ENCODE measurements around the gene GSAP.
"Not testable (repeated sequence)": the region's sequence is repeated elsewhere in the genome, so short reads cannot be mapped to it uniquely, and the experiment has no call there.

GSAP gene, protein sequence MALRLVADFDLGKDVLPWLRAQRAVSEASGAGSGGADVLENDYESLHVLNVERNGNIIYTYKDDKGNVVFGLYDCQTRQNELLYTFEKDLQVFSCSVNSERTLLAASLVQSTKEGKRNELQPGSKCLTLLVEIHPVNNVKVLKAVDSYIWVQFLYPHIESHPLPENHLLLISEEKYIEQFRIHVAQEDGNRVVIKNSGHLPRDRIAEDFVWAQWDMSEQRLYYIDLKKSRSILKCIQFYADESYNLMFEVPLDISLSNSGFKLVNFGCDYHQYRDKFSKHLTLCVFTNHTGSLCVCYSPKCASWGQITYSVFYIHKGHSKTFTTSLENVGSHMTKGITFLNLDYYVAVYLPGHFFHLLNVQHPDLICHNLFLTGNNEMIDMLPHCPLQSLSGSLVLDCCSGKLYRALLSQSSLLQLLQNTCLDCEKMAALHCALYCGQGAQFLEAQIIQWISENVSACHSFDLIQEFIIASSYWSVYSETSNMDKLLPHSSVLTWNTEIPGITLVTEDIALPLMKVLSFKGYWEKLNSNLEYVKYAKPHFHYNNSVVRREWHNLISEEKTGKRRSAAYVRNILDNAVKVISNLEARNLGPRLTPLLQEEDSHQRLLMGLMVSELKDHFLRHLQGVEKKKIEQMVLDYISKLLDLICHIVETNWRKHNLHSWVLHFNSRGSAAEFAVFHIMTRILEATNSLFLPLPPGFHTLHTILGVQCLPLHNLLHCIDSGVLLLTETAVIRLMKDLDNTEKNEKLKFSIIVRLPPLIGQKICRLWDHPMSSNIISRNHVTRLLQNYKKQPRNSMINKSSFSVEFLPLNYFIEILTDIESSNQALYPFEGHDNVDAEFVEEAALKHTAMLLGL

DNA sequence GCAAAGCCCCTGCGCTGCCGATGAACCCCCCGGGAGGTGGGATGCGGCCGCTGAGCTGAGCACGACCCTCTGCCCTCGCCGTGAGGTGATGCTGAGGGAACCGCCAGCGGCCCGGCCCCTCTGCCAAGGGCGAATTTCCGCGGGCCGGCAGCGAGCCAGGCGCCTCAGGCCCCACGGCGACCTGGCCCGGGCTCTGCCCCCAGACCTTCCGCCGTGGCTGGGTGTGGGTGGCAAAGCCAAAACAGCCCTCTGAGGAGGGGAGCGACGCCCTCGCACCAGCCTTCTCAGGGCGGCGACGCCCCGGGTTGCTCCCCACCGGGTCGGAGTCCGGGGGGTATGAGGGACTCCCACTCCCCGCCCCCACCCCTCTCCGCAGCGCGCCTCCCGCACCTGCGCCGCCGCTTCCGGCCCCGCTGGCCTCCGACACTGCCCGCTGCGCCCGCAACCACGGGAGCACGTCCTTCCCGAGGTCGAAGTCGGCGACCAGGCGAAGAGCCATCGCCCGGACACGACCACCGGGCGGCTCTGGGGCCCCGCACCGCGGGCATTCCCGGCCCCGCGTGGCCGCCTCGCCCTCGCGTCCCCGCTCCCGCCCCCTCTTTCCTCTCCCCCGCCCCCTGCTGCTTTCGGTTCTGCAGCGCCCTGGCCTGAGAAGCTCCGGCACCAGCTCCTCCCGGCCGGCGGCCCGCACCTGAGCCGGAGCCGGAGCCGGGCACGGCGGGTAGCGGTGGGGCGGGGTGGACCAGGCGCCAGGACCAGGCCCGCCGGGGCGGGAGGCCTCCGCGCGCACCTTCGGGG, at the start of gene GSAP:
Gene GSAP (minus strand): TSS at position 527 of the 798 bp plus-strand sequence. CDS start 28 bp downstream, at position 499.
- DNase-seq: peak in 3 of 4 experiments; percentile 23 to 57 (median 24)

DNA sequence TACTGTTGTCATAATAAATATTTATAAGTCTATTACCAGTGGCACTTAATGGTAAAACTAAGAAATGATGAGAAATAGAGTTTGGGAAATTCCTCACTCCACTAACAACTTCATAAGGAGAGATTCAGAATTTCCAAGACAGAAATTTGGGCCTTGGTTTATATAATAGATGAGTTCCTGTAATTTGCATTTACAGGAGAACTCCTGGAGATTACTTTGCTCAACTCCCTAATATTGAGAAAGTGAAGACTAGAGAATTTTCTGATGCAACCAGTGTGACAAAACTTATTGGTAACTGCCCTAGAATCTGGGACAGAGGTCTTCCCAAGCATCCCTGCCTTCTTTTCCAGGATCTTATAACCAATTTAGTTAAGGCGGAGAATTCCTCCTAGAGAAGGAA, 49.1 kb upstream of the GSAP start:
- no peak for DNase-seq

DNA sequence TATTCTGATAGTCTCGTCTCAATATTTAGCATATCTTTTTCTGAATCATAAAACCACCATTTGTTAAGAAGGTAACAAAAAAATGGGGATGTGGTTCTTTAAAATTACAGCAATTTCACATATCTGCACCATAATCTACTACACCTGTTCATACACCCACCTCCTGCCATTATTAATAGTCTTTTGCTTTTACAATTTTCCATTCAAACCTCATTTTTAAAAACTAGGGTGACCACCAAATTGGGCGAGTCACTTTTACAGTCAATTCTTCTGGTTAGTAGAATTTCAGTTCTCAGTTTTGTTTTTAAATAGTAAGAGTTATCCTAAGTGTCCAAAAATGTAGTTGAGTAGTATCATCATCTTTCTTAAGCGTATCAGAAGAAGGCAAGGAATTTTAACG, 48.4 kb upstream of the GSAP start:
- no peak for DNase-seq

DNA sequence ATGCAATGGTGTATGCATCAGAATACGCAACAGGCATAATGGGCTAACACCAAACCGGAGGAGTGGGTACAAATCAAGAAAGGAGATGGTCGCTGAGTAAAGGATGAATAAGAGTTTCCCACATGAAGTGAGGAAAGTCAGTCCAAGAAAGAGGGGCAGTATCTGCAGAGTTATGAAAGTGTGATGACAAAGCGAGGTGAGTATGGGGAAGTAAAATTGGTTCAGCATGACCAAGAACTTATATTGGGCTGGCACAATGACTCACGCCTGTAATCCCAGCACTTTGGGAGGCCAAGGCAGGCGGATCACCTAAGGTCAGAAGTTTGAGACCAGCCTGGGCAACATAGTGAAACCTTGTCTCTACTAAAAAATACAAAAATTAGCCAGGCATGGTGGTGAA, 47.5 kb upstream of the GSAP start:
- not testable (repeated sequence) for DNase-seq

DNA sequence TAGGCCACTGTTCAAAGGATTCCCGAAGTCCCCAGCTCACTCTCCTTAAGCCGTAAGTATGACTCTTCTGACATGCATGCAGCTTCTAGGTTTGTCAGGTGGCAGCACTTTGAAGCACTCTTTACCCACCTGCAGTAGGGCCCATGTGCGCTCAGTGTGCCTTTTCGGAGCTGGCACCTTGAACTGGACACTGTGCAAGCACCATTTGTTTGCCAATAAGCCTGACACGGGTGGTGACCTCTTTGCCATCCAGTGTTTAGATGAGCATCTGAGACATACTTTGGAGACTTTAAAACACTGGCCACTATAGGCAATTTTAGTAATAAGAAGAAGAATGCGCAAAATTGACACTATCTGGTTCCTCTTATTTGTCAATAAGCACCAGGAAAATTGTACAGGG, 45.7 kb upstream of the GSAP start:
- no peak for DNase-seq

DNA sequence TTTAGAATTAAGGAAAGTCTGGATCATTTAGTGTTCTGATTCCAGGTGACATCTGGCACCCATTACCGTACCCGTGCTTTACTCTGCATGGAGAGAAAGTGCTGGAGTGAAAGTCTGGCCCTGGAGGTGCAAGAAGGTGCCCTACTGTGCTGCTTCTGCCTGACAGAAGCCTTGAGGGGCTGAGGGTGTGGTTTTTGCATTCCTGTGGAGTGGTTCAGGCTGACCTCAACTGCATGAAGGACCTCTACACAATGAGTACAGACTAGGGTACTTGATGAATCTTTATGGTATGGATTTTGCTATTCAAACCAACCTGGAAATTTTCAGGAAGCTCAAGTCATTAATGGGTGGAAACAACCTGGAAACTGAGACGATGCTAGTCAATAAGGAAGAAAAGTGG, 45.1 kb upstream of the GSAP start:
- no peak for DNase-seq

DNA sequence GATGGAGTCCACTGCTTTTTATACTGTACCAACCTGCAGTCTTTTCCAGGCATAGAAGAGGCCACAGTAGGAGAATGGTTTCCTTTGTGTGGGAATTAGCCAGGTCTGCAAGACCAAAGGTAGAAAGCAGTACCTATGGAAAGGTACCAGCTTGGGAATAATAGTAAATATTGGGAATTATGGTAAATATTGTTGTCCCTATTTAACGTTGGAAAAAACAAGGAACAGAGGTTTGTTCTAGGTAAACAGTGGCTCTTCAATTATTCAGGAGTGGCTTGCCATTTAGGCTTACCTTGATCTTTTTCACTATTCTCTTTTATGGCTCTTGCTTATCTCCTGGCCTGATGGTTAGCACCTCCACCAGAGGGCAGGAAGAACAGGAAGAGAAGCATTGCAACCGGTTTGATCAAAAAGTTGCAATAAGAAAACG, 43.9 kb upstream of the GSAP start:
- no peak for DNase-seq

DNA sequence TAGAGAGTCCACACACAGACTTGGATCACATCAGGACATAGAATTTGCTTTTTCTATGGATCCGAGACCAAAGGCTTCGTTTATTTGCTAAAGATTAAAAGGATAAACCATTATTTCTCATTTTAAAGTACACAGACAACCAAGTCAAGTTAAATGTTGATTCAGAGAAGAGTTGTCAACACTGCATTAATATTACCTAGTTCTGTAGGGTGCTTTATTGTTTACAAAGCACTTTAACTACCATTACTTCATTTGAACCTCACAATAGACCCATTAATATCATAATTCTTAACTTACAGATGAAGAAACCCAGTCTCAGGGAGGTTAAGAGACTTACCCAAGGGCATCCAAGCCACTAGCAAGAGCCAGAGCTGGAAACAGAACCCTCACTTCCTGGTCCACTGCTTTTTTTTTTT, 43.2 kb upstream of the GSAP start:
- DNase-seq: no peak

DNA sequence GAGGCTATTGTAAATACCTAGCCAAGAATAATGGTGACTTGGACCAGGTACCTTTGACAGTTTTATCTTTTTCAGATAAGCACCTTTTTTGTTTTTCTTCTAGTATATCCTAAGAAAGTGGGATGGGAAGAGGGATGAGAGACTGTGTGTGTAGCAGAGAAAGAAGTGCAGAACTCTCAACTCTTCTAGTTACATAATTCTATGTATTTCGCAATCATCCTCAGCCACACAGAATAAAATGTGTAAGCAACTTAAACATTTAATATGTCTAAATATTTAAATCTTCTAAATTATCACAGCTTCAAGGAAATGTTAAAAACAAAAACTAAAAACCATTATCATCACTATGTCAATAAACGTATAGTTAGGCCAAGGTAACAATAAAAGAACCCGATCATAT, 42.6 kb upstream of the GSAP start:
- no peak for DNase-seq

DNA sequence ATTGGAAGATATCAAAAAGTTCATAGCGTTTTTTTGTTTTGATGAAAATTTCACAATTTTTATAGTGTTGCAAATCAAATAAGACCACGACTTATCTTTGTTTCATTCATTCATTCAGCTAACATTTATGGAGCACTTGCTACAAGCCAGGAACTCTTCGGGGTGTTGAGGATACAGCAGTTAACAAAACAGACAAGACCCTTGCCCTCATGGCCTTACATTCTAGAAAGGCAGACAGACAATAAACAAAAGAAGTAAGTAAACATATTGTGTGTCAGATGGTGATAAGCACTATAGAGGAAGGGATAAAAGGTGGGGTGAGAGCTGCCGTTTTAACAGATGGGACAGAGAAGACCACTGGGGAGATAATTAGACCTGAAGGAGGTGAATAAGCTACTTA, 41.6 kb upstream of the GSAP start:
- no peak for DNase-seq

DNA sequence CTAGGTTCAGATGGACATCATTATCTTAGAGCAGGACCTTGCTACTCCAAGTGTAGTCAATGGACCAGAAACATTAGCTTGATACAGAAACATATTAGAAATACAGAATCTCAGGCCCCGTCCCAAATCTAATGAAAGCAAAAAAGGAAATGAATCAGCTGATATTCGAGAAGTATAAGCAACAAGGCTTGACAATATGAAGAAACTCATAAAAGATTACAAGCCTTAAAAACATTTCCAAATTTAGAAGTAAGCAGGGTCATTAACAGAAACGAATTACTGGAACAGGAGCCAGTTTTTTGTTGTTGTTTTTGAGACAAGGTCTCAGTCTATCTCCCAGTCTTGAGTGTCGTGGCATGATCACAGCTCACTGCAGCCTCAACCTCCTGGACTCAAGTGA, 40.5 kb upstream of the GSAP start:
- DNase-seq: no peak

DNA sequence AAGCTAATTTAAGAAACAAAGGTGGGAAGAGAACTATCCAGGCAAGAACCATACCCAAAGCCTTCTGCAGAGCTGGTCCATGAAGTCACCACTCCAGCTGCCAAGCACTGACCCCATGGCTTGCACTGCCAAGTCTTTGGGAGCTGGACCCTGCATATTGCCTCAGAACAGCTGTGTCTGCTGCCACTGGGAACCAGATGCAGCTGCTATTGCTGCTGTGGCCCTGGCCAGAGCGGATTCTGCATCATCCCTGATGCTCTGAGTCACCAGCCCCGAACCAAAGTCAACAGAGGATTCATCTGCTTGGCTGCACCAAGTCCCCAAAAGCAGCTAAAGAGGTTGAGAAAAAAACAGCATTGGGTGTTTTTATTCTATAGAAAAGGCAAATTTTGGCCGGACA, 39.2 kb upstream of the GSAP start:
- DNase-seq: no peak

DNA sequence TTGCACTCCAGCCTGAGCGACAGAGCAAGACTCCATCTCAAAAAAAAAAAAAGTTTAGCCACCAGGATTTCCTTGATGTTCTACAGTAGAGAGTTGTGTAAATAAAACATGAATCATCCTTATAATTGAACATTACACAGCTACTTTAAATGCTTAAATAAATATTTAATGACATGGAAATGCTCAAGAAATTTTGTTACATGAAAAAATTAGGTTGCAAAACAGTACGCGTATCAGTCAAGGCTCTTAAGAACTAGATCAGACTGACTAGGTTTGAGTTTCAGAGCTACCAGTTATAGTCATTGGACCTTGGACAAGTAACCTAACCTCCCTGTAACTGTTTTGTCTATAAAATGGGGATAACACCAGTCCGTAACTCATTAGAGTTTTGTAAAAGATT, 38.7 kb upstream of the GSAP start:
- DNase-seq: no peak

DNA sequence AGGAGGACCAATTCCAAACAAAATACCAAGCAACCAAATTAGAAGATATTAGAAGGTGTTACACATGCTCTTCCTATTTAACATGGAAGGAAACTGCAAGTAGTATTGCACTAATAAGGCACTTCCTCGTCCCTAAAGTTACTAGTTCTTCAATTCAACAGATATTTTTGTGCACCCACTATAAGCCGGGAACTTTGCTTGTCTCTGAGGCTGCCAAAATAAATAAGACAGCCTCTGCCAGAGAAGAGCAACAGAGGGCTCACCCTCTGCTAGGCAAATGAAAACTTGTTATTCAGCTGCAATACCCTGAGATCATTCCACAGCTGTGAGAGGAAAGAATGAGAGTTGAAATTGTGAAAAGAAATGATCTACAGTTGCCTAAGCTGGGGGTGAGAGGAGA, 37.4 kb upstream of the GSAP start:
- no peak for DNase-seq

DNA sequence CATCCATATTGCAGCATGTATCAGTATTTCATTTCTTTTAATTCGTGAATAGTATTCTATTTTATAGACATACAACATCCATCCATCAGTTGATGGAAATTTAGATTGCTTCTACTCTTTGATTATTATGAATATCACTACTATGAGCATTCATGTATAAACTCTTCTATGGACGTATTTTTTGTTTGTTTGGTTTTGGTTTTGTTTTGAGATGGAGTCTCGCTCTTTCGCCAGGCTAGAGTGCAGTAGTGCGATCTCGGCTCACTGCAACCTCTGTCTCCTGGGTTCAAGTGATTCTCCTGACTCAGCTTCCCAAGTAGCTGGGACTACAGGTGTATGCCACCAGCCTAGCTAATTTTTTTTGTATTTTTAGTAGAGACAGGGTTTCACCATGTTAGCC, 35.8 kb upstream of the GSAP start:
- not testable (repeated sequence) for DNase-seq

DNA sequence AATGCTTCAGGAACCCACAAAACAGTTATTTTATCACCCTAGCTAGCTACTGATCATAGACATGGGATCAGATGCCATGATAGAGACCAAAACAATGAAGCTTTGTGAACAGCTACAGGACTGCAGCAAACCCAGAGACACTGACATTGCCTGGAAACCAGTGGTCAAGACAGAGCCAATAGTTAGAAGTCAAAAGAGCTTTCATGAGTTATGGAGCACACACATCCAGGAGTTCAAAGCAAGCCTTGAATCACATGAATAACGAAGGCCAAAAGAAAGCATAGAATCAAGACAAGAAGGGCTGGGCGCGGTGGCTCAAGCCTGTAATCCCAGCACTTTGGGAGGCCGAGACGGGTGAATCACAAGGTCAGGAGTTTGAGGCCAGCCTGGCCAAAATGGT, 34.5 kb upstream of the GSAP start:
- no peak for DNase-seq

DNA sequence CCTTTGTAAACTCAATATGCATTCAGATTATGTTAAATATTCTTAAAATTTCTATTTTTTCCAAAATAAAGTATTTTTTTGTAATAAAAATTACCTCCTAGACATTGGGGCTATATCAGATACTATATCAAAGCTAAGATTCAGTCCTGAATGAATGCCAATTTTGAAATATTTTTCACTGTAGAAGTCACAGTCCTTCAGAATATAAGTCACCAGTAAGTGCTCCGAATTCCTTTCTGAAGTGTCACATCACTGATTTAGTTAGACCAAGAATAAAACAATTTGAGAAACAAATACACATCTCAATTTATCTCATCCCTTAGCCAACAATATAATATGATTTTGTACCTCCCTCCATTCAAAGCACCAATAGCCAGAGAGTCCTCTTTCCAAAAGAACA, 33.9 kb upstream of the GSAP start:
- DNase-seq: no peak

DNA sequence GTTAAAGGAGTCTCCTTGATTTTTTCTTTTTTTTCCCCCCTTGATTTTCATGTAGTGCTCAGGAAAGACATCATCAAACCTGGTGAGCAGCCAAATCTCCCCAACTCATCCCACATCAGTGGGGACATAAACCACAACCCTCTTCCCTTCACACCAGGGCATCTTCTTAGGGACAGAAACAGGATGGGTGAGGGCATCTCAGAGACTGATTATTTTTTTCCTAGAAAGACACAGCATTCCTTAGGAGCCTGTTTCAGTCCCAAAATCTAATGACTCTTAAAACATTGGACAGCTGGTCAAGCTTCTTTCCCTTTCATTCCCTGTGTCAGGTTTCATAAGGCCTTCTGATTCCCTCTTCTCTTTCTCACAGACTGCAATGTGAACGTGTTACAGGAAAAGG, 31.5 kb upstream of the GSAP start:
- no peak for DNase-seq

DNA sequence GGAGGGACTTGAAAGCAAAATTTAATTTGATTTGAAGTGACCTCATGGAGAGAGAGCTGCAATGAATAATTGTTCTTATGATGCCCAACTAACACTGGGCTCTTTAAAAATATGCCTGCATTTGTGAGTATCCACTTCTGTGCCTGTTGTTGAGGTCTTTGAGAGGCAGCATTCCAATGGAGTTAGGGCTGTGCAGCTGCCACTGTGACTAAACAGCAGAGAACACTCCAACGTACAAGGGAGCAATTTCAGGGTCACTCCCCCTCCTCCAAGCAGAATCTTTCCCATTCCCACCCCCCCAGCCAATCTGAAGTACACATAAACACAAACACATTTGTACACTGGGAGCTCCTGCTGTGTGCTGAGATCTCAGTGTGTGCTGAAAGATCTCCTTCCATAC, 28.0 kb upstream of the GSAP start:
- no peak for DNase-seq

DNA sequence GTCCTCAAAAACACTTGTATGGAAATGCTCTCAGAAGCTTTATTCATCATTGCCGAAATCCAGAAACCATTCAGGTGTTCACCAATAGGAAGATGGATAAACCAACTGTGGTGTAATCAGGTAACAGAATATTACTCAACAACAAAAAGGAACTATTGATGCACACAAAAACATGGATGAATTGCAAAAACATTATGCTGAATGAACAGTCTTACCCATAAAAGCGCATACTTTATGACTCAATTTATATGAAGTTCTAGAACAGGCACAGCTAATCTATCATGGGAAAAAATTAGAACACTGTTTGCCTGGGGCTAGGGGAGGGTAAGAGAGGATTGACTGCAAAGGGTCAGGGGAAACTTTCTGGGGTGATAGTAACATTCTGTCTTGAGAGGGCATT, 26.9 kb upstream of the GSAP start:
- no peak for DNase-seq

DNA sequence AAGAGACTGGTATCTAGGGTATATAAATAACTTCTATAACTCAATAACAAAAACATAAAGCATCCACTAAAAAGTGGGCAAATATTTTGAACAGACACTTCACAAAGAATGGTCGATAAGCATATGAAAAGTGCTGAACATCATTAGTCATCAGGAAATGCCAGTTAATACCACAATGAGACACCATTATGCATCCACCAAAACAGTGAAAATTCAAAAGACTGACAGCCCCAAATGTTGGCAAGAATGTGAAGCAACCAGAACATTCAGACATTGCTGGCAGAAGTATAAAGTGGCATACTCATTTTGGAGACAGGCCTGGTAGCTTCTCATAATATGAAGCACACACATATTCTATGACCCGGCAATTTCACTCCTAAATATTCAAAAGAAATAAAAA, 26.5 kb upstream of the GSAP start:
- DNase-seq: no peak

DNA sequence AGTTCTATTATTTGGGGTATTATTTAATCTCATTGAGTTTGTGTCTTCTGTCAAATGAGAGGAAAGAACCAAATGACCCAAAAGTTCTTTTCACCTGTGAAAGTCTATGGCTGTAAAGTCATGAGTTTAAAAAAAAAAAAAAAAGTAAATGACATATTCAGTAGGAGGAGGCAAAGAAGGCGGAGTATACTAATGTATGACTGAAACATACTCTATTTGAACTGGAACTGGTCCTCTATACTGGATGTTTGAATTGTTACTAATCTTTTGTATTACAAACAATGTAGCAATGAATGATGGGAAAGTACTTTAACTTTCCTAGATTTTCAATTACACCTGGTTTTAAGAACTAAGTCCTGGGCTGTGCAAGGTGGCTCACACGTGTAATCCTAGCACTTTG, 24.9 kb upstream of the GSAP start:
- no peak for DNase-seq

DNA sequence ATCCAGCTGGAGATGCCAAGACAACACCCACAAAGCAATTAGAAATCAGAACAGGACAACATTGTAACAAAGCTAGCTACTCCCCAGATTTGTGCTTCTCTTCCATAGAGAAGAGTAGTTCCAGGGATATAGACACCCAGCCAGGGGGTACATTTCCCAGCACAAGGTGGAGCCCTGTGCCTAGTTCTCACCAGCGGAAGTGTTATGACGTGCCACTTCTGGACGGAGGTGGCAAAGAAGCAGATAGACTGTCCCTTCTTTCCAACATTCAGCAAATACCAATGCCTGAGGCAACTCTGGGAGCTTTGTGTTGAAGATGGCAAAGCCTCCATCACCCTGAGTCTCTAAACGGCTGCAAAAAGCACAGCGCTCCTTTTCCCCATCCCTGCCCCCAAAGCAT, 23.4 kb upstream of the GSAP start:
- no peak for DNase-seq

Measured in activated naive CD4-positive, alpha-beta T cell (primary cell).